ENCODE measurements around the gene RIC8A. TPM values are rescaled to one million over a fixed set of nuclear protein-coding genes. Genes with fewer than 3 reads are reported as not detected.
A peak's percentile ranks its signal among the peaks of the same experiment; 100 is the strongest.
"Not testable (repeated sequence)": the region's sequence is repeated elsewhere in the genome, so short reads cannot be mapped to it uniquely, and the experiment has no call there.

Gene RIC8A
- total RNA-seq, 1 donor from 2014 or later: 85.2 TPM

GRCh38 chr11:215581-216037 is 8.1 kb downstream of the RIC8A start:
- H3K9me3 Mint-ChIP-seq: no peaks in the 10 kb centered on the region

GRCh38 chr11:216081-216974 is 8.8 kb downstream of the RIC8A start:
- no peaks in the 10 kb centered on the region for H3K27me3 Mint-ChIP-seq (ENCODE audit: low read depth)
- H3K27ac Mint-ChIP-seq: no peak overlapping the region
- peaks cover 16% of the 10 kb centered on the region for H3K36me3 Mint-ChIP-seq
- DNase-seq (ENCODE audit: low spot score in 2 of 2, unreplicated experiment in 2 of 2): no peak
- no peaks in the 10 kb centered on the region for H3K4me1 Mint-ChIP-seq
- no peaks in the 10 kb centered on the region for H3K9me3 Mint-ChIP-seq
- no peak overlapping the region for H3K4me3 Mint-ChIP-seq
- no peak for TF ChIP-seq CTCF (IDR thresholded peaks at IDR 0.05; ENCODE audit: unreplicated experiment)

More at GRCh38 chr11:215581-216037, 8.1 kb downstream of the RIC8A start:
- Mint-ChIP-seq H3K4me3 (no peak overlapping the region), H3K27me3 (ENCODE audit: low read depth) (no peaks in the 10 kb centered on the region), H3K27ac (peak overlapping the region; percentile 16), H3K36me3 (peaks cover 17% of the 10 kb centered on the region), H3K4me1 (no peaks in the 10 kb centered on the region)
- DNase-seq (ENCODE audit: low spot score in 2 of 2, unreplicated experiment in 2 of 2): no peak
- no peak for TF ChIP-seq CTCF (IDR thresholded peaks at IDR 0.05; ENCODE audit: unreplicated experiment)

- DNase-seq (ENCODE audit: low spot score in 2 of 2, unreplicated experiment in 2 of 2): no peak
- Mint-ChIP-seq H3K4me3 (no peak overlapping the region), H3K36me3 (peaks cover 15% of the 10 kb centered on the region), H3K9me3 (no peaks in the 10 kb centered on the region), H3K27me3 (ENCODE audit: low read depth) (no peaks in the 10 kb centered on the region), H3K4me1 (no peaks in the 10 kb centered on the region), H3K27ac (no peak overlapping the region)
- no peak for TF ChIP-seq CTCF (IDR thresholded peaks at IDR 0.05; ENCODE audit: unreplicated experiment)
Measured at GRCh38 chr11:217704-218103, 10.2 kb downstream of the RIC8A start.

- no peaks in the 10 kb centered on the region for H3K4me1 Mint-ChIP-seq
- no peak for DNase-seq (ENCODE audit: low spot score in 2 of 2, unreplicated experiment in 2 of 2)
- H3K4me3 Mint-ChIP-seq: no peak overlapping the region
- H3K27me3 Mint-ChIP-seq (ENCODE audit: low read depth): no peaks in the 10 kb centered on the region
- H3K27ac Mint-ChIP-seq: no peak overlapping the region
- no peaks in the 10 kb centered on the region for H3K9me3 Mint-ChIP-seq
- no peak for TF ChIP-seq CTCF (IDR thresholded peaks at IDR 0.05; ENCODE audit: unreplicated experiment)
- H3K36me3 Mint-ChIP-seq: peaks cover 17% of the 10 kb centered on the region
Measured at GRCh38 chr11:218815-219593, 11.5 kb downstream of the RIC8A start.

DNA sequence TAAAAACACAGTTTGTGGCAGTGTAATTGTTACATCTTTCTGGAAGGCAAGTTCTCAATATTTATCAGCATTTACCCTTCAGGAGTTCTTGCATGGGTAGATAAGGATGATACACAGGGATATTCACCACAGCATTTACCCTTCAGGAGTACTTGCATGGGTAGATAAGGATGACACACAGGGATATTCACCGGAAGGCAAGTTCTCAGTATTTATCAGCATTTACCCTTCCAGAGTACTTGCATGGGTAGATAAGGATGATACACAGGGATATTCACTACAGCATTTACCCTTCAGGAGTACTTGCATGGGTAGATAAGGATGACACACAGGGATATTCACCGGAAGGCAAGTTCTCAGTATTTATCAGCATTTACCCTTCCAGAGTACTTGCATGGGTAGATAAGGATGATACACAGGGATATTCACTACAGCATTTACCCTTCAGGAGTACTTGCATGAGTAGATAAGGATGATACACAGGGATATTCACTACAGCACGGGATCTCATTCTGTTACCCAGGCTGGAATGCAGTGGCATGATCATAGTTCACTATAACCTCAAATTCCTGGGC is 13.2 kb downstream of the RIC8A start:
- H3K27ac Mint-ChIP-seq; H3K9me3 Mint-ChIP-seq; H3K4me3 Mint-ChIP-seq; DNase-seq (ENCODE audit: low spot score in 2 of 2, unreplicated experiment in 2 of 2); H3K4me1 Mint-ChIP-seq; H3K27me3 Mint-ChIP-seq (ENCODE audit: low read depth): not testable (repeated sequence)
- peaks cover 16% of the 10 kb centered on the region for H3K36me3 Mint-ChIP-seq
